Neutrophil (primary cell): ENCODE measurements around the gene NTSR1.

Experiments
- H3K27ac ChIP-seq: fragments of 200-600 bp; sonication (generic); 2 replicates; pipeline ENCODE4 v1.5.1; 2016; ENCODE audit warnings: mild to moderate bottlenecking, moderate library complexity
- H3K27me3 ChIP-seq: fragments of 200-600 bp; sonication (generic); 2 replicates; pipeline ENCODE4 v1.6.0; 2016; ENCODE audit warnings: mild to moderate bottlenecking
- H3K36me3 ChIP-seq: fragments of 200-600 bp; sonication (generic); 2 replicates; pipeline ENCODE4 v1.5.1; 2017
- H3K4me1 ChIP-seq, 2 experiments: fragments of 200-600 bp in 1 of 2; sonication (generic) in 1 of 2; 1 replicate in 1 of 2; 2 replicates in 1 of 2; pipeline versions ENCODE4 v1.5.1 to v1.6.1; 2013 to 2016; ENCODE audit warnings: low read depth in 1 of 2, low read length in 1 of 2, mild to moderate bottlenecking in 1 of 2, moderate library complexity in 1 of 2; ENCODE audit not compliant: control insufficient read depth in 1 of 2, insufficient read depth in 1 of 2
- H3K4me3 ChIP-seq, 2 experiments: fragments of 200-600 bp in 1 of 2; sonication (generic) in 1 of 2; 1 replicate in 1 of 2; 2 replicates in 1 of 2; pipeline ENCODE4 v1.5.1; 2013 to 2016; ENCODE audit warnings: low read depth in 1 of 2, low read length in 1 of 2, mild to moderate bottlenecking in 1 of 2, moderate library complexity in 1 of 2
- H3K9me3 ChIP-seq: fragments of 200-600 bp; sonication (generic); 2 replicates; pipeline ENCODE4 v1.5.1; 2016
- TF ChIP-seq, protein P1 (sequence below): fragments of 200-600 bp; sonication (generic); IDR thresholded peaks from 2 replicates; pipeline ENCODE4 v1.5.1; 2016; ENCODE audit warnings: antibody characterized with exemption

Gene NTSR1

DNA sequence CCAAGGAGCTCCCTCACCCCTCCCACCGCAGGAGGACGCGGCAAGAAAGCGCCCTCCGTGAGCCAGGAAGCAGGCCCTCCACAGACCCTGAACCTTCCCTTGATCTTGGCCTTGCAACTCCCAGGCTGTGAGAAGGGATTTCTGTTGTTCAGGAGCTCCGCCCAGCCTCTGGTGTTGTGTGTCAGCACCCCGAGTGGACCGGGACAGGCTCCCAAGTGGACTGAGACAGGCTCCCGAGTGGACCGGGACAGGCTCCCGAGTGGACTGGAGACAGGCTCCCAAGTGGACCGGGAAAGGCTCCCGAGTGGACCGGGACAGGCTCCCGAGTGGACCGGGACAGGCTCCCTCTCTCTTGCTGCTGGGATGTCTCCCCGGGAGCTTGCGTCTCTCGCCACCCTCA lies 9.3 kb upstream of the NTSR1 start:
- H3K4me3 ChIP-seq = no peak overlapping the region

GRCh38 chr20:62699741-62700140 lies 8.9 kb upstream of the NTSR1 start:
- Histone ChIP-seq H3K4me1 (peaks cover 4 to 12% of the 10 kb centered on the region in 2 experiments), H3K27me3 (peaks cover 5% of the 10 kb centered on the region), H3K4me3 (no peak overlapping the region), H3K9me3 (no peaks in the 10 kb centered on the region), H3K27ac (no peak overlapping the region), H3K36me3 (no peaks in the 10 kb centered on the region)
- TF ChIP-seq, protein P1, sequence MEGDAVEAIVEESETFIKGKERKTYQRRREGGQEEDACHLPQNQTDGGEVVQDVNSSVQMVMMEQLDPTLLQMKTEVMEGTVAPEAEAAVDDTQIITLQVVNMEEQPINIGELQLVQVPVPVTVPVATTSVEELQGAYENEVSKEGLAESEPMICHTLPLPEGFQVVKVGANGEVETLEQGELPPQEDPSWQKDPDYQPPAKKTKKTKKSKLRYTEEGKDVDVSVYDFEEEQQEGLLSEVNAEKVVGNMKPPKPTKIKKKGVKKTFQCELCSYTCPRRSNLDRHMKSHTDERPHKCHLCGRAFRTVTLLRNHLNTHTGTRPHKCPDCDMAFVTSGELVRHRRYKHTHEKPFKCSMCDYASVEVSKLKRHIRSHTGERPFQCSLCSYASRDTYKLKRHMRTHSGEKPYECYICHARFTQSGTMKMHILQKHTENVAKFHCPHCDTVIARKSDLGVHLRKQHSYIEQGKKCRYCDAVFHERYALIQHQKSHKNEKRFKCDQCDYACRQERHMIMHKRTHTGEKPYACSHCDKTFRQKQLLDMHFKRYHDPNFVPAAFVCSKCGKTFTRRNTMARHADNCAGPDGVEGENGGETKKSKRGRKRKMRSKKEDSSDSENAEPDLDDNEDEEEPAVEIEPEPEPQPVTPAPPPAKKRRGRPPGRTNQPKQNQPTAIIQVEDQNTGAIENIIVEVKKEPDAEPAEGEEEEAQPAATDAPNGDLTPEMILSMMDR = no peak

More for the DNA sequence above, 9.3 kb upstream of the NTSR1 start:
- Histone ChIP-seq H3K36me3 (no peaks in the 10 kb centered on the region), H3K27me3 (peaks cover 1% of the 10 kb centered on the region), H3K27ac (no peak overlapping the region), H3K4me1 (peaks cover 4 to 12% of the 10 kb centered on the region in 2 experiments), H3K9me3 (no peaks in the 10 kb centered on the region)
- TF ChIP-seq, protein P1 = no peak

- H3K36me3 ChIP-seq = no peaks in the 10 kb centered on the region
- peaks cover 5% of the 10 kb centered on the region for H3K27me3 ChIP-seq
- TF ChIP-seq, protein P1 = no peak
- H3K9me3 ChIP-seq = no peaks in the 10 kb centered on the region
- H3K4me1 ChIP-seq = peaks cover 4 to 9% of the 10 kb centered on the region in 2 experiments
- H3K27ac ChIP-seq = no peak overlapping the region
- H3K4me3 ChIP-seq = no peak overlapping the region
Measured at GRCh38 chr20:62700261-62700930, 8.2 kb upstream of the NTSR1 start.

DNA sequence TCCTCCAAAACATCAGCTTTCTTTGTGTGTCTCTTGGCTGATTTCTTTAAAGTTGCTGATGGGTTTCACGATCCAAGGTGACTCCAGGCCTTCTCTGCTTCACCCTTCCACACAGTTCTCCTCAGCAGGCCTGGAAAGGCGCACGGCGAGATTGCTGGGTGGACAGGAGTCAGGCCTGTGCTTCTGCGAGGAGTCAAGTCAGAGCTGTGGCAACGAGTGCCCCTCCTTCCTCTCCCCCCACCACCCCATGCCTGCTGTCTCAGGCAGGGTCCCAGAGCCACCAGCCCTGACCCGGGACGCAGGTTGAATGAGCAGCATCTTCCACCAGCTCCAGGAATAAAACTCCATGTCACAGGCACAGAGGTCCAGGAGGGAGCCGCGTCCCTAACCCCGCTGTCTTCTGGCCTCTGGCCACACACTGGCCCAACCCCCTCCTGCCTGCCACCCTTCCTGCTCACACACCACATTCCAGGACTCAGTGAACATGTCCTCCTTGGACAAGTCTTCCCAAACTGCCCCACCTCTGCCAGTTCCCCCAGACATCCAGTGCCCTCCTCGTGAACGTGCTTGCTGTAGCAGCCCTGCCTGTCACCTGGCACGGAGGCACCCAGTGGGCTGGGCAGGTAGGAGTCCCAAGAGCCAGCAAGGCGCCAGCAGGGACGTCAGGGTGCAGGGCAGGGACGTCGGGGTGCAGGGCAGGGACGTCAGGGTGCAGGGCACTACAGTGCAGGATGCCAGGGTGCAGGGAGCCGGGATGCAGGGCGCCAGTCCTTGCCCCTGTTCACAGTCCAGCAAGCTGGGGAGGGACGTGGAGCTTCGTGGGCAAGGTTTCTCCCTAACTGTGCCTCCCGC lies 7.2 kb upstream of the NTSR1 start:
- Histone ChIP-seq H3K36me3 (no peaks in the 10 kb centered on the region), H3K27ac (no peak overlapping the region), H3K27me3 (peaks cover 5% of the 10 kb centered on the region), H3K9me3 (no peaks in the 10 kb centered on the region), H3K4me3 (no peak overlapping the region), H3K4me1 (no peaks in the 10 kb centered on the region)
- TF ChIP-seq, protein P1 = no peak

DNA sequence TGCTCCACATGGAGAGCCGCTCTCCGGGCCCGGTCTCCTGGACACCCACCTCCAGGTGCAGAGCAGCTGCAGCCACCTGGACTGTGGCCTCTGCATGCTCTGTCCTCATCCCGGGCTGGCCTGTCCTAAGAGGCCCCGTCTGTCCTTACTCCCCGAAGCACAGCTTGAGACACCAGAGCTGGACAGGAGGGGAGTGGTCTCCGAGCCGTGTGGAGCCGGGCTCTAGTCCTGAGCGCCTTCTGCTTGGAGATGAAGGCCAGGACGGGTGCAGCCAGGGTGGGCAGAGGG lies 6.7 kb upstream of the NTSR1 start:
- H3K4me1 ChIP-seq = no peaks in the 10 kb centered on the region
- H3K4me3 ChIP-seq = no peak overlapping the region
- peaks cover 8% of the 10 kb centered on the region for H3K27me3 ChIP-seq
- H3K36me3 ChIP-seq = no peaks in the 10 kb centered on the region
- TF ChIP-seq, protein P1 = no peak
- H3K27ac ChIP-seq = no peak overlapping the region
- H3K9me3 ChIP-seq = no peaks in the 10 kb centered on the region
